UCSD-AML1 (cell line): ENCODE results near the gene CHPF.

Experiments used
- DNase-seq: peaks from one replicate; lab custom pipeline; 2025; ENCODE audit not compliant: unreplicated experiment; lab: John Stamatoyannopoulos, UW

Gene CHPF

DNA sequence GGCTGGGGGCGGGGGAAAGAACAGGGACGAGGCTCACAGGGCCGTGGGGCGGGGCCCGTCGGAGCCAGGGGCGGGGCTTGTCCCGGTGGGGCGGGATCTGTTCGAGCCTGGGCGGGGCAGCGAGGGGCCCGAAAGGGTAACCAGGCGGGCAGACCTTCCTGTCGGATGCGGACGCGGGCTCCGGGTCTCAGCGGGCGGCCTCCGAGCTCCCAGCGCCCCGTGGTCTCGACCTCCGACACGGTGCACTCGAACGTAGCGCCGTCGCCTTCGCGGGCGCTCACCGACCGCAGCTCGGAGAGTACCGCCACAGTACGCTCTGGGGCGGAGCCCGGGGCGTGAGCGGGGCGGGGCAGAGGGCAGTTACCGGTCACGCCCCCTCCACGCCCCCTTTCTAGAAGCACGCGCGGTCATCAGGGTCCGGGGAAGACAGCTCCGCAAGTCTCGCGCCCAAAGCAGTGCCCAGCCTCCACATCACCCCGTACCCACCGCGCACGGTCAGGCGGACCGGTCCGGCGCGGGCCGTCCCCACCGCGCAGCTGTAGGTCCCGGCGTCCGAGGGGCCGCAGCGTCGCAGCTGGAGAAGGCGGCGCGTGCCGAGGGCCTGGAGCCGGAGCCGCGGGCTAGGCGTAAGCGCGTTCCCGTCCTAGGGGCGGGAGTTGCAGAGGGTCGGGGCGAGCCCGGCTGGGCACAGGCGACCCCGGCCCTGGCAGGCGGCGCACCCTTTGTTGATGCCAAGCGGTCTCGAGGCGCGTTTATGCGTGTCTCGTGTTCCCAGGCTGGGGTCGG is 9.0 kb upstream of the CHPF start:
- DNase-seq = peak; percentile 78

DNA sequence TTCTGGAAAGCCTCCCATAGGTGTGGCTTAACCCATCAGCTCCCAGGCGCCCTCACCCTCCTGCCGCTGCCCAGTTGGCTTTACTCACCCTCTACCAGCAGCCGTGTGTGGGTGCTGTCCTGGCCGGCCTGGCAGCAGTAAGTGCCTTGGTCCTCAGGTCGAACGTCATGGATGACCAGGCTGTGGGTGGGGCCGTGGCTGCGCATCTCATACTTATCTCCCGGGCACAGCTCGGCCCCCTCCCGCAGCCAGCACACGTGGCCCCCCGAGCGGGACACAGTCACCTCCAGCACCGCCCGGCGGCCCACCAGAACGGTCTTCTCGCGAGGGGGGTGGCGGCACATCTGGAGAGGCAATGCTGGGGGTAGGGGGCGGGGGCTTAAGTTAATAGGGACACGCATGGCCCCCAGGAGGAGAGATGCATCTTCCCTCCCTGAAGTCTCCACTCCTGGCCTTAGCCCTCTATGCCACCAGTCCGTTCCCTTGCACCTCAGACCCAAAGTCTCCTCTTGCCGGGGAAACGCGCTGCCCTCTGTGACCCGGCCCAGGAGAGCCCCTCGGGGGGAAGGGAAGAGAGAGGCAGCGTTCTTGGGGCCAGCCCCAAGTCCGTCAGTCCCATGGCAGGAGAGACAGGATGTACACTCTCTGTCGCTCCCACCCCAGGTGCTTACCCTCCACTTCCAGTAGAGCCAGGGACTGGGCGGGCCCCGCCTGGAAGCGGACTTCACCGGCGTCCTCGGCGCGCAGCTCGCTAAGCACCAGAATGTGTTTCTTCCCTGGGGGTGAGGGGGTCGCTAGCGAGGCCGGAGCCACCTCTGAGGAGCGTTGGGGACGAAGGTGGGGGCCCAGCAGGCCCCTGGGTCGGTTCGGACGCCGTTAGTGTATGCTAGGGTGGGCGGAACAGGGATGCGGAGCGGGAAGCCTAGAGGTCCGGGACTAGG is 8.1 kb upstream of the CHPF start:
- DNase-seq = no peak

DNA sequence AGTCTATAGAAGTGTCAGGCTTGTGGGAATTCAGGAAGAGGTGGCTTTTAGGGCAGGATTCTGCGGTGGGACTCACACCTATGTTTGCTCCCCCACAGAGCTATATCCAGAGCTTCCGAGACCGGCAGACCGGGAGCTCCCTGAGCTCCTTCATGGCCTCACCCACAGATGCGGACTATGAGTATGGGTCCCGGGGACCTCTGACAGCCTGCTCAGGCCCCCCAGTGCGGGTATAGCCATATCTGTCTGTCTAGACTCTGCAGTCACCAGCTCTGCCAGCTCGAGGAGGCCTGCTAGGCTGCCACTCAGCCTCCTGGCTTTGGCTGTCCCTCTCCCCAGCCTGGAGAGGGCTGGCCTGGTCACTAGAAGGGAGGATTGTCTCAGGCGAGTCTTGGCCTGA is 6.0 kb upstream of the CHPF start:
- DNase-seq = no peak

DNA sequence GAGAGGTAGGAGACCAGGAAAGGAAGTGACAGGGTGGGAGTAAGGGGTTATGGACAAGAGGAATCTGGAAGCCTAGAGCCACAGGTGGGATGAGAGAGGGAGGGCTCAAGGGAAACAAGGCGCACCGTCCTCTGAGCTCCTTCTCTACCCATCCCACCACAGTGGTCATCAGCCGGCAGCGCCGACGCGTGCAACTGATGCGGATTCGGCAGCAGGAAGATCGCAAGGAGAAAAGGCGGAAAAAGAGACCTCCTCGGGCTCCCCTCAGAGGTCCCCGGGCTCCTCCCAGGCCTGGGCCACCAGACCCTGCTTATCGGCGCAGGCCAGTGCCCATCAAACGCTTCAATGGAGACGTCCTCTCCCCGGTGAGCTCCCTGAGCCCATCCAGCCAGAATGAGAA is 5.4 kb upstream of the CHPF start:
- no peak for DNase-seq

DNA sequence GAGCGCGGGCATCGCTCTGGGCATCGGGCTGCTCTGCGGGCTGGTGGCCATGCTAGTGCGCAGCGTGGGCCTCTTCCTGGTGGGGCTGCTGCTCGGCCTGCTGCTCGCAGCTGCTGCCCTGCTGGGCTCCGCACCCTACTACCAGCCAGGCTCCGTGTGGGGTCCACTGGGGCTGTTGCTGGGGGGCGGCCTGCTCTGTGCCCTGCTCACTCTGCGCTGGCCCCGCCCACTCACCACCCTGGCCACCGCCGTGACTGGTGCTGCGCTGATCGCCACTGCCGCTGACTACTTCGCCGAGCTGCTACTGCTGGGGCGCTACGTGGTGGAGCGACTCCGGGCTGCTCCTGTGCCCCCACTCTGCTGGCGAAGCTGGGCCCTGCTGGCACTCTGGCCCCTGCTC is 4.0 kb upstream of the CHPF start:
- DNase-seq = no peak

DNA sequence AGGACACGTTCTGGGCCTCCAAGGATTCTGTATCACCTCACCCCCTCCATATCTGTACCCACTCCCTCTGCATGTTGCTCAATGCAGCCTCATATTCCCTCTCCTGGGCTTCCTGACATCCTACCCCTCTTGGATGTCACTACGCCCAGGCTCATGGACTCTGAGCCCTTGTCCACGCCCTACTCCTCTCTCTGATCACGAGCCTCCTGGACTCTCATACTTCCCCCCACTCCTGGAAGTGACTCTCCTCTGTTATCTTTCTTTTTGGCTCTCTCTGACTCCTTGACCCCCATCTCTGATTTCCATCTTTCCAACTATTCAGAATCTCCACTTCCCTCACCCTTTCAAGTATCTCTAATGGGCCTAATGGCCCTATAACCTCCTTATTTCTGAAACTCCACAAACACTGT is 2.3 kb upstream of the CHPF start:
- DNase-seq = no peak

DNA sequence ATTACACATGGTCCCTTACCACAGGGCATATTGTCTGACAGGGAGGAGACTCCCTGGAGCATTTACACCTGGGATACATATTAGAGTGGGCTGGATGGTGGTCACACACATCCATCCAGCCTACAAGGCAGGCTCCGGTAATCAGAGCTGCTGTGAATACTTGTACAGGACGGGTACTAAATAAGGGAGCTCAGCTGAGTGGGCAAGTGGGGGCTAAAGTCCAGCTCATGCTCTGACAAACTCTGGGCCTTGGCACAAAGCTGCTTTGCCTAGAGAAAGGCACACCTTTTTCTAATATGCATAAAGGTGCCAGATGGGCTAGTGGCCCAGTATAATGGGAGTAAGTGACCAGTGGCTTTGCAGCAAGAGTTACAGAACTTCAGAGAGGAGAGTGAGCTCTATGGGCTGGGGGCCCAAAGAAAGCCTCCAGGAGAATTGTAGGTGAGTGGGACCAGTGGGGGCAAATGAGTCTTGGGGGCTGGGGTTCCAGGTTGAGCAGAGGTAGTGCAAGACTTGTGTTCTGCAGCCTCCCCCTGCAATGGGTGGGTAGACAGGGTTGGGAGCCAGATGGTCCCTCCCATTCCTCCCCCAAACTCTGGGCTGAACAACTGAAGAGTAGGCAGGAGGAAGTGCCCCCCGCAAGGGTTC is 1.8 kb upstream of the CHPF start:
- DNase-seq = no peak

DNA sequence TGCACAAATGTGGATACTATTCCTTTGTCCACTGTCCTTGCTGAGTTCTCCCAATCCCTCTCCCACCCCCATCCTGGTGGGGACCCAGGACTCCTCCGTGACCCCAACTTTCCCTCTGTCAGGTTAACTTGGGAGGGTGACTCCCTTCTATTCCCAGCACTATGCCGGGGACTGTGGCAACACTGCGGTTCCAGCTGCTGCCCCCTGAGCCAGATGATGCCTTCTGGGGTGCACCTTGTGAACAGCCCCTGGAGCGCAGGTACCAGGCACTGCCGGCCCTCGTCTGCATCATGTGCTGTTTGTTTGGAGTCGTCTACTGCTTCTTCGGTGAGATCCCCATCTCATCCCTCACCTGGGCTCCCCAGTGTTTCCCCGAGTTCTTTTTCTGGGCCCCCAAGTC is 958 bp upstream of the CHPF start:
- DNase-seq = no peak

DNA sequence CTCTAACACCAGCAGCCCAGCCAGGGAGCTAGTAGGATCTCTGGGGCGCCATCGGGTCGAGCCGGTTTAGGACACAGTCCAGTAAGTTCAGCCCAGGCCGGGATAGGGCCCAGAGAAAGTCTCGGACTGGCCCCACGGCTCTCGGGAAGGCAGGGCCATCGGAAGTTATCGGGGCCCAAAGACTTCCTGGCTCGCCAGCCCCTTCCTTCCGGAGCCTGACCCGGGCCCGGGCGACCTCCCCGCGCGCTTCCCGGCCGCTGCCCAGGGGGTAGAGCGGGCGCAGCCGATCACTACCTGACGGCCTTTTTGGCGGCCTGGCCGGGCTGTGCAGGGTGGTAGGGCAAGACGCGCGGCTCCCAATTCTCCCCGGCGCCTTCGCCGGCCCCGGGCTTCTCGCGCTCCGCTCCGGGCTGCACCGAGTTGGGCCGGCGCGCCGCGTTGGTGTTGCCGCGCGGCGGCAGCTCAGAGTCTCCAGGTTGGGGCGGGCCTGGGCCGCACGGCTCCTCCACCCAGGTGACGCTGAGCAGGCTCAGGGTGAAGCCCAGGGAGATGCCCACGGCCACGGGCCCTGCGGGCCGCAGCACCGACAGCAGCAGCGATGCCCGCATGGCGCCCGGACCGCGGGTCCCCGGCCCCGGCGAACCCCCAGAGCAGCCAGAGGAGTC is 546 bp downstream of the CHPF start:
- DNase-seq = peak; percentile 57

DNA sequence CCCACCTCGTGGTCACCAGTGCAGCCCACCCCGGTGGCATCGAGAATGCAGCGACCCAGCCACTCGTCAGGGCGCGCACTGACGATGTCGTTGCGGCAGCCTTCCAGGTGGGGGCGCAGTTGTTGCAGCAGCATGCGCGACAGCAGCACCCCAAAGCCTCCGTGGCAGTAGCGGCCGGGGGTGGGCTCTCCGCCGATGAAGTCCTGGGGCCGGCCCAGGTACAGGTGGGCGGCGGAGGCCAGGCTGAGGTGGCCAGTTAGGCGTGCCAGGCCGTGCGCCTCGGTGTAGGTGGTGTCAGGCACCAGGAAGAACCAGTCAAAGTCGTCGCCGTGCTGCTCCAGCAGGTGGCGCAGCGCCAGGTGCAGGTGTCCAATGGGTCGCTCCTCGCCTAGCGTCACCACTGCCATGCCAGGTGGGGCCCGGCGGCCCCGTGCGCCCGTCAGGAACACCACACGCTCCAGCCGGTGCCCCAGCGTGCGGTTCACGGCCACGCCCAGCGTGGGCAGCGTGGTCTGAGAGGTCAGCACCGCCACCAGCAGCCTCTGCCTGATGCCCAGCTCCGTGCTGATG is 1.9 kb downstream of the CHPF start:
- peak; percentile 87 for DNase-seq

DNA sequence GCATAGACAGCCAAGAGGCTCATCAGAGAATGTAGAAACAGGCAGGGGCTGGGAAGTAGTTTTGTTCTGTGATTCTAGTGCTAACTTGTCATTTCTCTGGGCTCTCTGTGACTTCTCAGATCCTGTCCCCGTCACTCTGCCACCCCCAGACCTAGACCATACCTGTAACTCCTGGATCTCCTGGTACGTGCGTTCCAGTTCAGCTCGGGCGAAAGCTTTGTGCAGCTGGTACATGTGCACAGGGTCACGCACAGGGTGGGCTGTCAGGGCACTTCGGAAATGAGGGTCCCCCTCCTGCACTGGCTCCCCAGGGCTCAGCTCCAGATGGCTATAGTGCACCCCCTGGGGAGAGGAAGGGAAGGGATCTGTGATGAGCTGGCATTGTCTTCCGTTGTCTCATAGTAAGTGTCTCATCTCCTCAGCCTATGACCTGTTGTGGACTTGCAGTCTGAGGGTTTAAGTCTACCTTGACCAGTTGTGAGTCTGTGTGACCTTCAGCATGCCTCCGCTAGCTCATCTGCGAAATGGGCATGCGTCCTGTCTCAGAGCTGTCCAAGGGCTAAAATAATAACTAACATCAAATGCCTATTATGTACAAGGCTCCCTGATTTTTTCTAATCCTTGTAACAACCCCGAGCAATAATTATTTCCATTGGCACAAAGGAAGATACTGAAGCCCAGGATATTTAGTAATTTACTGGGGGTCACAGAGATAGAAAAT is 2.7 kb downstream of the CHPF start:
- DNase-seq = no peak

DNA sequence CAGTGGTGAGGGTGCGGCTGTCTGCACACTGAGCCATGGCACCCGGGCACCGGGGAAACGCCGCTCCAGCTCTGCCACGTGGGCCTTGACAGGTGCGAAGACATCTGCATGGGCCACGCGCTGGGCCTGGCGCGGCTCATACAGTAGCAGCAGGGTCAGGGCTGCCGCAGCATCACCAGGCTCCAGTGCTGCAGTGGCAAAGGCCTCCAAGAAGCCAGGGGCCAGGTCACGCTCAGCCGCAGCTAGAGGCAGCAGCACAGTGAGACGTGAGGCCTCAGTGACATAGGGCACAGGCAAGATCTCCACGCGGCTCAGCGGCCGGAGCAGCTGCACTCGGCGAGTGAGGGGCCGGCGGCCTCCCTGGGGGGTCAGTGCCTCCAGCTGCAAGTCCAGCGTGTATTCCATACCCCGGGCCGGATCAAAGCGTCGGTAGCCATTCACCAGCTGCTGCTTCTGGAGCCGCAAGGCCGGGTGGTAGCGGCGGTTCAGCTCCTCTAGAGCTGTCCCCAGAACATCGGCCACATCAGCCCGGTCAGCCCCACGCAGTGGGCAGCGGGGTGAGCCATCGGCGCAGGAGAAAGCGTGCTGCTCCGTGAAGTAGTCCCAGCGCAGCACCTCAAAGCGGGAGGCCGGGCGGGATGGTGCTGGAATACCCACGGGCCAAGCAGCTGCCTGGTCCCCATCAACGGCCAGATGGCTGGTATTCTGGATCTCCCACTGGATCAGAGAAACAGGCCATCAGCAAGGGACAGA is 3.5 kb downstream of the CHPF start:
- no peak for DNase-seq

DNA sequence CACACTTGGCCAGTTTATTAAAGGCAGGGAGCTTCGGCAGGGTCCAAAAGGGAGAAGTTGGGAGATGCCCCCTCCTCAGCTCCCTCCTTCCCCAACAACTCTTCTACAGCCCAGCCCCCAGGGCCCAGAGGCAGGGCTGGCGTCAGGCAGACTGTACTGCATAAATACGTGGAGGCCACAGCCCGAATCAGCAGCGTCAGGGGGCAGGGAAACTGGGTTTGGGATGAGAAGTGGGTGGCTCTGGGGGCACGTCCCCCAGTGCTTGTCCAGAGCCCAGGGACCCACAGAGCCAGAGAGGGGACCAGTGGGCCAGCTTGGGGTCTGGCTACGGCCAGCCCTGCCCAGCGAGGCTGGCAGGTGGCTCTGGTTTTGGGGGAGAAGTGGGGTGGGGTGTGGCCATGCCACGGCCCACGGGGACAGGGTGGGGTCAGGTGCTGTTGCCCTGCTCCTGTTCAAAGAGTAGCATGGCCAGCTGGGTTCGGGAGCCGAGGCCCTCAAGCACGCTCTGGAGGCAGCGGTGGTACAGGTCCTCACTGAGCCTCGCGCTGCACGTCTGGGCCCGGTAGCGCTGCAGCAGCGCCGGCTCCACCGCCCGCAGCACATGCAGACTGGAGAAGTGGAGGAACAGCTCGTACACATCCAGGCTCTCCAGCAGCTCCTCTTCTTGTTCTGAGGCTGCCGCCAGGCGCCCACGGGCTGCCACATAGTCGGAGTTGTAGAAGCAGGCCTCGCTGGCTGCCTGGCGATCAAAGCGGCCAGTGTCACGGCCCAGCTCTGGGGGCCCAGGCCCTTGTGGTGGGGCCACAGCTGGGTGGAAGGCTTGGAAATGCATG is 4.4 kb downstream of the CHPF start:
- DNase-seq = no peak

DNA sequence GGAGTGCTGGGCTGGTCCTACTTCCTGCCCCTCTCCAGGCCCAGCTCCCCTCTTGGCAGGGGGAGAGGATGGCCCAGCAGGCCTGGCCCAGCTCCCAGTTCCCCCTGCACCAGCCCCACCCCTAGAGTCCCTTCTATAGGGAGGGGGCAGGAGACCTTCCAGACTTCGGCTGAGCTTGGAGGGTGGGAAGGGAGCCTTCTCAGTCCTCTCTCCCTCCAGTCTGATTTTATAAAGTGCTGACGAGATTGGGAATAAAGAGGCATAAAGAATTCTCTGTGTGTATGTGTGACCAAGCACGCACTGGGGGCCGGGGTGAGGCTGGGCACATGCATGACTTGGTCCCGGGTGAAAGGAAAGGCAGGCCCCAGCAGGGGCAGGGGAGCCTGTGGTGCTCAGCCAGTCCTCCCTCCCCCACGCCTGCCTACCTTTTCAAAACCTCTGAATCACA is 5.1 kb downstream of the CHPF start:
- DNase-seq = no peak

DNA sequence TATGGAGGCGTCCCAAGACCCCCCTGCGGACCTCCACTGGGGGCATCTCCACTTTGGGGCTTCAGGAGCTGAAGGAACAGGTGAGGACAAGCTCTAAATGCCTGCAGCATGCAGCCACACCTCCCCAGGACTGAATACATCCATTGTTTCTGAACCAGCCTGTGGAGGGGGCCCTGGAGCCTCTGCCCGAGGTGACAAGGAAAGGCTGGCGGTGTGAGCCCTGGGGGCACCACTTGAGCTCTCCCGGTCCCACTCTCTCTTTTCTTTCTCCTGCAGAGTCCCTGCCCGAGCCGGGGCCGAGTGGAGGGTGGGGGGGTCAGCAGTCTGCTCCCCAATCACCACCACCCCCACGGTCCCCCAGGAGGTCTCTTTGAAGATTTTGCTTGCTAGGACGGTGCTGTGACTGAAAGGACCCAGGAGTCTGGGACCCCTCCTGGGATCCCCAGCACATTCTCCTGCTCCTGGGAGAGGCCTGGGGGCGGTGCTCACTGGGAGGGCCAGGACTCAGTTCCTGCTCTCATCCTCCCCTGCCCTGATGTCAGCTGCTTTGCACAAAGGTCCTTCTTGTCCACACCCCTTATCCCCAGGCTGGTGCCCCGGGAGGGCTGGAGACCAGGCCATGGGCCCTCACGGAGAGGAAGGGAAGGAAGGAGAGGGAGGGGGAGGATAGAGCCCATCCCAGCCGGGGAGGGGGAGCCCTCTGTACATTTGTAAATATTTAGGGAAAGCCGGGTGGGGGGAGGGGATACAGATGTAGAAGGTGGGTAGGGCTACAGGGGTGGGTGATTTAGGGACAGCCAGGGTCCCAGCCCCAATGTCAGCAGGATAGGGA is 5.7 kb downstream of the CHPF start:
- DNase-seq = no peak

DNA sequence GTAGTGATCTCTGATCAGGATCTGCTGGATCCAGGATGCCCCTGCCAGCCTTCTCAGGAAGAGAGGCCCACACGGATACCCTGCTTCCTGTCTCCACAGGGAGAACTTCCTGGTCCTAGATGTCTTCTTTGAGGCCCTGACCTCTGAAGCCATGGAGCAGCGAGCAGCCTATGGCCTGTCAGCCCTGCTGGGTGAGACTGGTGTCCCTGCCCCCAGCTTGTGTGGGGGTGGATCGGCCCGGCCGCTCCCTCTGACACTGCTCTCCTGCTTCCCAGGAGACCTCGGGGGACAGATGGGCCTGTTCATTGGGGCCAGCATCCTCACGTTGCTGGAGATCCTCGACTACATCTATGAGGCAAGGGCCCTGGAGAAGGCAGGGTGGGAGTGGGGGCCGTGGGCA is 6.6 kb downstream of the CHPF start:
- no peak for DNase-seq

DNA sequence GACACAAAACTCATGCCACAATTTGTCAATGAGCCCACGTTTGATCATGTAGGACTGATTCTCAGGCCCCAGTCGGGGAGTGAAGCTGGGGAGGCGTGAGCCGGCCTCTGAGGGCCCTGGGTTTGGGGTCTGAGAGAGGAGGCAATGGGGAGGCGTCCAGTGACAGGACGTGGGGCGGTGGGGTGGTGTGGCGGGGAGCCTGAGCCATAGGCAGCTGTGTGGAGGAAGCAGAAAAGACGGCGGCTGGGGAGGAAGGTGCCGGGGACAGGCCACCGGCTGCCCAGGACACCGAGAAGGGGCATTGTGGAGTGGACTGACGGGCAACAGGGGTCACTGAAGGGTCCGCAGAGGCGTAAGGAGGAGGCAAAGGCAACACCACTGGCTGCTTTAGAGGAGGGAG is 7.2 kb downstream of the CHPF start:
- DNase-seq = no peak
